ENCODE results near the gene S1PR5. TPM values are rescaled to one million over a fixed set of nuclear protein-coding genes. Genes with fewer than 3 reads are reported as not detected.

The S1PR5 gene
- total RNA-seq, 2 experiments from 2014 or later: 0.55 to 0.92 TPM

DNA sequence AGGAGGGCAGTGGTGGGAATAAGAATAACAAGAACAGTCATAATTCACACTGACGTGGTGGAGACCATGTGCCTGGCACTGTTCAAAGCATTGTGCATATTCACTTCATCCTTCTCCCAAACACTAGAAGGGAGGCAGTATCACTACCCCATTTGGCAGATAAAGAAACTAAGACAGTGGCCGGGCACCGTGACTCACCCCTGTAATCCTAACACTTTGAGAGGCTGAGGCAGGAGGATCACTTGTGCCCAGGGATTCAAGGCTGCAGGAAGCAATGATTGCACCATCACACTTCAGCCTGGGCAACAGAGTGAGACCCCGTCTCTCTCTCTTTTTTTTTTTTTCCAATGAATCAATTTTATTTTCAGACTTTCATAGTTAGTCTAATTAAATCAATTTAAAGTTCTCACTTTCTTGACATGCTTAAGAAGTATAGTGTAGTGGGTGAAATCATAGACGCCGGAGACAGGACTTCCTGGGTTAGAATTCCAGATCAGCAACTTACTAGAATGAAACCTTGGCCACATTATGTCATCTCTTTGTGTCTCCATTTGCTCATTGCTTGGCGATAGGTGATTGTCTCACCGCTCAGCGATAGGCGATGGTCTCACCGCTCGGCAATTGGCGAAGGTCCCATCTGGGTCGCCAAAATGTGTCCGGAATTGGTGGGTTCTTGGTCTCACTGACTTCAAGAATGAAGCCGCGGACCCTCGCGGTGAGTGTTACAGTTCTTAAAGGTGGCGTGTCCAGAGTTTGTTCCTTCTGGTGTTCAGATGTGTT lies 21.1 kb upstream of the S1PR5 start:
- H3K4me3 Mint-ChIP-seq: no peak overlapping the region
- Histone ChIP-seq H3K4me3 (ENCODE audit: low read length) (no peak overlapping the region), H3K4me1 (ENCODE audit: insufficient read depth, low read length) (peaks cover 5% of the 10 kb centered on the region), H3K9me3 (ENCODE audit: control insufficient read depth in 1 of 2, insufficient read depth in 1 of 2, low read length in 2 of 2) (no peaks in the 10 kb centered on the region), H3K27ac (ENCODE audit: low read depth in 1 of 2, low read length in 2 of 2) (no peak overlapping the region), H3K36me3 (ENCODE audit: insufficient read depth, low read length) (no peaks in the 10 kb centered on the region), H3K27me3 (ENCODE audit: control insufficient read depth in 1 of 2, insufficient read depth in 2 of 2, low read length in 2 of 2) (peaks cover 7 to 9% of the 10 kb centered on the region in 2 experiments)
- H3K27me3 Mint-ChIP-seq: peaks cover 14% of the 10 kb centered on the region
- POLR2A ChIA-PET: no interaction called here
- DNase-seq (no peak), ATAC-seq (ENCODE audit: poor library complexity) (no peak)
- CTCF ChIA-PET: interaction anchor here (0.7 kb wide), 1 partner anchor 43 kb away, joined by 3 read pairs; no protein-coding TSS in a partner anchor
- peaks cover 6% of the 10 kb centered on the region for H3K4me1 Mint-ChIP-seq (ENCODE audit: low read depth)
- intact Hi-C loops (cut with DNase I, micrococcal nuclease): no loop called here
- H3K9me3 Mint-ChIP-seq: no peaks in the 10 kb centered on the region
- no peak overlapping the region for H3K27ac Mint-ChIP-seq
- TF ChIP-seq, protein P1, sequence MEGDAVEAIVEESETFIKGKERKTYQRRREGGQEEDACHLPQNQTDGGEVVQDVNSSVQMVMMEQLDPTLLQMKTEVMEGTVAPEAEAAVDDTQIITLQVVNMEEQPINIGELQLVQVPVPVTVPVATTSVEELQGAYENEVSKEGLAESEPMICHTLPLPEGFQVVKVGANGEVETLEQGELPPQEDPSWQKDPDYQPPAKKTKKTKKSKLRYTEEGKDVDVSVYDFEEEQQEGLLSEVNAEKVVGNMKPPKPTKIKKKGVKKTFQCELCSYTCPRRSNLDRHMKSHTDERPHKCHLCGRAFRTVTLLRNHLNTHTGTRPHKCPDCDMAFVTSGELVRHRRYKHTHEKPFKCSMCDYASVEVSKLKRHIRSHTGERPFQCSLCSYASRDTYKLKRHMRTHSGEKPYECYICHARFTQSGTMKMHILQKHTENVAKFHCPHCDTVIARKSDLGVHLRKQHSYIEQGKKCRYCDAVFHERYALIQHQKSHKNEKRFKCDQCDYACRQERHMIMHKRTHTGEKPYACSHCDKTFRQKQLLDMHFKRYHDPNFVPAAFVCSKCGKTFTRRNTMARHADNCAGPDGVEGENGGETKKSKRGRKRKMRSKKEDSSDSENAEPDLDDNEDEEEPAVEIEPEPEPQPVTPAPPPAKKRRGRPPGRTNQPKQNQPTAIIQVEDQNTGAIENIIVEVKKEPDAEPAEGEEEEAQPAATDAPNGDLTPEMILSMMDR (IDR thresholded peaks at IDR 0.05): no peak
- H3K36me3 Mint-ChIP-seq (ENCODE audit: low read depth): no peaks in the 10 kb centered on the region

DNA sequence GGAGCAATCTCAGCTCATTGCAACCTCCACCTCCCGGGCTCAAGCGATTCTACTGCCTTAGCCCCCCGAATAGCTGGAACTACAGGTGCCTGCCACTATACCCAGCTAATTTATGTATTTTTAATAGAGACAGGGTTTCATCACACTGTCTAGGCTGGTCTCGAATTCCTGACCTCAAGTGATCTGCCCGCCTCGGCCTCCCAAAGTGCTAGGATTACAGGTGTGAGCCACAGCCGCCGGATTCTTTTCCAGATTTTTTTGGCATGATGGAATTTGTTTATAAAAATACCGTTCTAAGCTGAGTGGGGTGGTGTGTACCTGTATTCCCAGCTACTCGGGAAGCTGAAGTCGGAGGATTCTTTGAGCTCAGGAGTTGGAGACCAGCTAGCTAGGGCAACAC lies 20.4 kb upstream of the S1PR5 start:
- H3K36me3 ChIP-seq (ENCODE audit: insufficient read depth, low read length): no peaks in the 10 kb centered on the region
- ChIA-PET CTCF (interaction anchor here (0.7 kb wide), 1 partner anchor 43 kb away, joined by 3 read pairs; no protein-coding TSS in a partner anchor), POLR2A (no interaction called here)
- no peaks in the 10 kb centered on the region for H3K9me3 ChIP-seq (ENCODE audit: control insufficient read depth in 1 of 2, insufficient read depth in 1 of 2, low read length in 2 of 2)
- no peak overlapping the region for H3K4me3 ChIP-seq (ENCODE audit: low read length)
- Mint-ChIP-seq H3K27me3 (peaks cover 14% of the 10 kb centered on the region), H3K4me1 (ENCODE audit: low read depth) (no peaks in the 10 kb centered on the region), H3K4me3 (no peak overlapping the region), H3K27ac (no peak overlapping the region), H3K9me3 (no peaks in the 10 kb centered on the region), H3K36me3 (ENCODE audit: low read depth) (no peaks in the 10 kb centered on the region)
- ATAC-seq (ENCODE audit: poor library complexity) (no peak), DNase-seq (no peak)
- intact Hi-C loops (cut with DNase I, micrococcal nuclease): no loop called here
- TF ChIP-seq, protein P1 (IDR thresholded peaks at IDR 0.05): no peak
- peaks cover 7 to 9% of the 10 kb centered on the region in 2 experiments for H3K27me3 ChIP-seq (ENCODE audit: control insufficient read depth in 1 of 2, insufficient read depth in 2 of 2, low read length in 2 of 2)
- no peaks in the 10 kb centered on the region for H3K4me1 ChIP-seq (ENCODE audit: insufficient read depth, low read length)
- H3K27ac ChIP-seq (ENCODE audit: low read depth in 1 of 2, low read length in 2 of 2): no peak overlapping the region

DNA sequence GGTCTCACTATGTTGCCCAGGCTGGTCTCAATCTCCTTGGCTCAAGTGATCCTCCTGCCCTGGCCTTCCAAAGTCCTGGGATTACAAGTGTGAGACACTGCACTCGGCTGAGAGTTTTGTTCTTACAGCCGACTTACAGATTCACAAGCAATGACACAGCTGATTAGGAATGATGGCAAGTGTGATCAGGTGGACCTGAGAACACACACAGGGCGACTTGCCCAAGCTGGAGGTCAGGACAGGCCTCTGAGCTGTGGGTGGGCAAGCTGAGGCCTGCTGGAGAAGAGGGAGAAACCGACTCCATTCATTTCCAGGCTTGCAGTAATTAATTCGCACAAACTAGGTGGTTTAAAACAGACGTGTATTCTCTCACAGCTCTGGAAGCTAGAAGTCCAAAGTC lies 18.4 kb upstream of the S1PR5 start:
- intact Hi-C loops (cut with DNase I, micrococcal nuclease): no loop called here
- H3K27ac ChIP-seq (ENCODE audit: low read depth in 1 of 2, low read length in 2 of 2): no peak overlapping the region
- Mint-ChIP-seq H3K27me3 (peaks cover 17% of the 10 kb centered on the region), H3K4me1 (ENCODE audit: low read depth) (no peaks in the 10 kb centered on the region), H3K27ac (no peak overlapping the region), H3K9me3 (no peaks in the 10 kb centered on the region), H3K4me3 (no peak overlapping the region), H3K36me3 (ENCODE audit: low read depth) (no peaks in the 10 kb centered on the region)
- no peaks in the 10 kb centered on the region for H3K4me1 ChIP-seq (ENCODE audit: insufficient read depth, low read length)
- H3K4me3 ChIP-seq (ENCODE audit: low read length): no peak overlapping the region
- ATAC-seq (ENCODE audit: poor library complexity) (no peak), DNase-seq (no peak)
- ChIA-PET POLR2A (no interaction called here), CTCF (interaction anchor here (0.7 kb wide), 1 partner anchor 23 kb away, joined by 4 read pairs; no protein-coding TSS in a partner anchor)
- TF ChIP-seq, protein P1 (IDR thresholded peaks at IDR 0.05): no peak
- peaks cover 7 to 11% of the 10 kb centered on the region in 2 experiments for H3K27me3 ChIP-seq (ENCODE audit: control insufficient read depth in 1 of 2, insufficient read depth in 2 of 2, low read length in 2 of 2)
- no peaks in the 10 kb centered on the region for H3K36me3 ChIP-seq (ENCODE audit: insufficient read depth, low read length)
- no peaks in the 10 kb centered on the region for H3K9me3 ChIP-seq (ENCODE audit: control insufficient read depth in 1 of 2, insufficient read depth in 1 of 2, low read length in 2 of 2)

All from CD4-positive, alpha-beta T cell (primary cell).